AG08395 (cell line): ENCODE measurements around the gene ZBTB46.

Experiments used
- DNase-seq: peaks from one replicate; pipeline ENCODE4 v3.0.0; 2012; ENCODE audit warnings: mixed read lengths, low spot score

Gene ZBTB46

GRCh38 chr20:63693733-63694583 lies 137.1 kb downstream of the ZBTB46 start:
- no peak for DNase-seq
